ENCODE results near the gene ERC2. TPM values are rescaled to one million over a fixed set of nuclear protein-coding genes. Genes with fewer than 3 reads are reported as not detected.

ERC2 gene
- total and polyA plus RNA-seq, 2 of the 13 experiments (the other 11 are each of a cell fraction or from before 2014, with no cell fraction given): 0.16 to 0.22 TPM

DNA sequence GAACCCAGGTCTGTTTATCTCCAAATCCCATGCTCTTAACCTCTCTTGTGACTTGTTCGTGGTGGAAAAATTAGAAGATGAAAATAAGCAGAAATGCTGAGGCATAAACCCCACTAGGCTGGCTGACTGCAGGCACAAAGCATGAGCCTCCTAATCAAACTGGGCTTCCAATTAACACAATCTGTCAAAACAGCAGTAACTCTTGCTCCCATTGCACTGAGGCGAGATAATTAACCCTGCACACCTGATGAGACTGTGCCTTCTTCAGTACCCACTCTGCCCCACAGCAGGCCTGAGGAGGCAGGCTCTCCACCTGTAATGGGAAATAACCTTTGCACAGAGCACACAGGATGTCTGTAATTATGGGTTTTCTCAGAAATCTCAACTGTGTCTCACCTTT lies 696.8 kb downstream of the ERC2 start:
- H3K27ac ChIP-seq (ENCODE audit: extremely low read length, insufficient read depth, low read length): no peak overlapping the region
- ATAC-seq (no peak), DNase-seq (ENCODE audit: low spot score) (no peak), FAIRE-seq (no peak)
- TF ChIP-seq SMAD1 (CRISPR knock-in tag; IDR thresholded peaks at IDR 0.05; ENCODE audit: borderline replicate concordance, low read depth) (no peak), ZNF264 (CRISPR knock-in tag; IDR thresholded peaks at IDR 0.05) (no peak), ELF4 (CRISPR knock-in tag; IDR thresholded peaks at IDR 0.05; ENCODE audit: borderline replicate concordance) (no peak), GABPA (IDR thresholded peaks at IDR 0.05; ENCODE audit: low read depth, low read length) (no peak), GABPA (CRISPR knock-in tag; IDR thresholded peaks at IDR 0.05; ENCODE audit: low read depth) (no peak), SMC3 (IDR thresholded peaks at IDR 0.05; ENCODE audit: low read length) (no peak), ZFP41 (CRISPR knock-in tag; IDR thresholded peaks at IDR 0.05; ENCODE audit: borderline replicate concordance) (no peak), NFYB (CRISPR knock-in tag; IDR thresholded peaks at IDR 0.05) (no peak), HCFC1 (IDR thresholded peaks at IDR 0.05; ENCODE audit: low read depth, low read length) (no peak)
- TF ChIP-seq, protein P1, sequence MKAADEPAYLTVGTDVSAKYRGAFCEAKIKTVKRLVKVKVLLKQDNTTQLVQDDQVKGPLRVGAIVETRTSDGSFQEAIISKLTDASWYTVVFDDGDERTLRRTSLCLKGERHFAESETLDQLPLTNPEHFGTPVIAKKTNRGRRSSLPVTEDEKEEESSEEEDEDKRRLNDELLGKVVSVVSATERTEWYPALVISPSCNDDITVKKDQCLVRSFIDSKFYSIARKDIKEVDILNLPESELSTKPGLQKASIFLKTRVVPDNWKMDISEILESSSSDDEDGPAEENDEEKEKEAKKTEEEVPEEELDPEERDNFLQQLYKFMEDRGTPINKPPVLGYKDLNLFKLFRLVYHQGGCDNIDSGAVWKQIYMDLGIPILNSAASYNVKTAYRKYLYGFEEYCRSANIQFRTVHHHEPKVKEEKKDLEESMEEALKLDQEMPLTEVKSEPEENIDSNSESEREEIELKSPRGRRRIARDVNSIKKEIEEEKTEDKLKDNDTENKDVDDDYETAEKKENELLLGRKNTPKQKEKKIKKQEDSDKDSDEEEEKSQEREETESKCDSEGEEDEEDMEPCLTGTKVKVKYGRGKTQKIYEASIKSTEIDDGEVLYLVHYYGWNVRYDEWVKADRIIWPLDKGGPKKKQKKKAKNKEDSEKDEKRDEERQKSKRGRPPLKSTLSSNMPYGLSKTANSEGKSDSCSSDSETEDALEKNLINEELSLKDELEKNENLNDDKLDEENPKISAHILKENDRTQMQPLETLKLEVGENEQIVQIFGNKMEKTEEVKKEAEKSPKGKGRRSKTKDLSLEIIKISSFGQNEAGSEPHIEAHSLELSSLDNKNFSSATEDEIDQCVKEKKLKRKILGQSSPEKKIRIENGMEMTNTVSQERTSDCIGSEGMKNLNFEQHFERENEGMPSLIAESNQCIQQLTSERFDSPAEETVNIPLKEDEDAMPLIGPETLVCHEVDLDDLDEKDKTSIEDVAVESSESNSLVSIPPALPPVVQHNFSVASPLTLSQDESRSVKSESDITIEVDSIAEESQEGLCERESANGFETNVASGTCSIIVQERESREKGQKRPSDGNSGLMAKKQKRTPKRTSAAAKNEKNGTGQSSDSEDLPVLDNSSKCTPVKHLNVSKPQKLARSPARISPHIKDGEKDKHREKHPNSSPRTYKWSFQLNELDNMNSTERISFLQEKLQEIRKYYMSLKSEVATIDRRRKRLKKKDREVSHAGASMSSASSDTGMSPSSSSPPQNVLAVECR (CRISPR knock-in tag; IDR thresholded peaks at IDR 0.05; ENCODE audit: borderline replicate concordance): no peak
- TF ChIP-seq, protein P2, sequence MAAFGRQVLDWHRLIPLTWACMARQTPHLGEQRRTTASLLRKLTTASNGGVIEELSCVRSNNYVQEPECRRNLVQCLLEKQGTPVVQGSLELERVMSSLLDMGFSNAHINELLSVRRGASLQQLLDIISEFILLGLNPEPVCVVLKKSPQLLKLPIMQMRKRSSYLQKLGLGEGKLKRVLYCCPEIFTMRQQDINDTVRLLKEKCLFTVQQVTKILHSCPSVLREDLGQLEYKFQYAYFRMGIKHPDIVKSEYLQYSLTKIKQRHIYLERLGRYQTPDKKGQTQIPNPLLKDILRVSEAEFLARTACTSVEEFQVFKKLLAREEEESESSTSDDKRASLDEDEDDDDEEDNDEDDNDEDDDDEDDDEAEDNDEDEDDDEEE (CRISPR knock-in tag; IDR thresholded peaks at IDR 0.05): no peak
- no peaks in the 10 kb centered on the region for H3K9me3 ChIP-seq (ENCODE audit: low read length)
- H3K4me1 ChIP-seq (ENCODE audit: insufficient read depth, low read length): no peaks in the 10 kb centered on the region
- intact Hi-C loops (cut with micrococcal nuclease; ENCODE audit: unreplicated experiment): no loop called here
- H3K9ac ChIP-seq (ENCODE audit: insufficient read depth, low read depth, low read length): no peak overlapping the region
- no peaks in the 10 kb centered on the region; a peak in 1 of 5 replicates for H3K27me3 ChIP-seq (ENCODE audit: control insufficient read depth in 1 of 2, insufficient read depth in 2 of 2, low read length in 2 of 2)
- H3K79me2 ChIP-seq (ENCODE audit: insufficient read depth, low read length): no peaks in the 10 kb centered on the region
- no peaks in the 10 kb centered on the region for H4K20me1 ChIP-seq (ENCODE audit: insufficient read depth, low read length)
- H2AFZ ChIP-seq (ENCODE audit: low read length): no peak overlapping the region
- in situ Hi-C loops (cut with HindIII; ENCODE audit: extremely low pct_ligation_motif_present, low pct_unique_long_range_greater_than_20kb): no loop called here
- ChIA-PET POLR2A (no interaction called here), CTCF (ENCODE audit: low intra/inter-chr PET ratio, low total read pairs) (no interaction called here)
- BruUV-seq (replicated peaks): no TSS peak
- H3K36me3 ChIP-seq (replicated peaks in 1 of 2; ENCODE audit: control insufficient read depth in 1 of 2, insufficient read depth in 2 of 2, low read length in 2 of 2): no peaks in the 10 kb centered on the region
- no peak overlapping the region for H3K4me3 ChIP-seq (replicated peaks in 1 of 3; ENCODE audit: insufficient read depth in 1 of 3, low read depth in 2 of 3, low read length in 3 of 3)
- WGBS (ENCODE audit: low lambda C conversion rate): 8% methylated on average over 1 of the region's 2 CpGs
- H3K4me2 ChIP-seq (ENCODE audit: low read depth, low read length): no peak overlapping the region
